Measurements from ENCODE around the gene EMSY.

GRCh38 chr11:76466666-76467065 lies 21.8 kb downstream of the EMSY start:
- TF ChIP-seq CTCF (IDR thresholded peaks at IDR 0.05 in 8 of 11, conservative IDR thresholded peaks at IDR 0.05 in 3 of 11) (no peak), POLR2AphosphoS5 (IDR thresholded peaks at IDR 0.05) (no peak)

Measured in spleen (tissue), 7 donors.